ENCODE data around the gene LINC01488. TPM values are rescaled to one million over a fixed set of nuclear protein-coding genes. Genes with fewer than 3 reads are reported as not detected.

LINC01488 gene
- total RNA-seq, 1 experiment from 2014 or later: not detected

DNA sequence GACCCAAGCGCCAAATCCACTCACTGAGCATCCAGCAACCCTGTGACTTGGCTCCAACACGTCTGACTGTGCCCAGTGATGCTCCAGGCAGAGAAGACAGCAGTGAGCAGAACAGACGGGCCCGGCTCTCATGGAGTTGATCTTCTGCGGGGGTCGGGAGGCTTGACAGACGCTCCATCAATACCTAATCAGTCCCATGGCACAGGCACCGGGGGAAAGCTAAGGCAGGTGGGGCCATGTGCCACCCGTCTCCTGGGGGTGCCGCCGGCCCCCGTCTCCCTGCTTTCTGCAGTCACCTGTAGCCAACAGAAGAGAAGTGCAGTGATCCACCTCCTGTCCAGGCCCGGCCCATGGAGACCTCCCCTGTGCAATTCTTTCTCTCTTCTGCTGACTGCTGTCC lies 47.5 kb downstream of the LINC01488 start:
- DNase-seq (ENCODE audit: low read depth): no peak

DNA sequence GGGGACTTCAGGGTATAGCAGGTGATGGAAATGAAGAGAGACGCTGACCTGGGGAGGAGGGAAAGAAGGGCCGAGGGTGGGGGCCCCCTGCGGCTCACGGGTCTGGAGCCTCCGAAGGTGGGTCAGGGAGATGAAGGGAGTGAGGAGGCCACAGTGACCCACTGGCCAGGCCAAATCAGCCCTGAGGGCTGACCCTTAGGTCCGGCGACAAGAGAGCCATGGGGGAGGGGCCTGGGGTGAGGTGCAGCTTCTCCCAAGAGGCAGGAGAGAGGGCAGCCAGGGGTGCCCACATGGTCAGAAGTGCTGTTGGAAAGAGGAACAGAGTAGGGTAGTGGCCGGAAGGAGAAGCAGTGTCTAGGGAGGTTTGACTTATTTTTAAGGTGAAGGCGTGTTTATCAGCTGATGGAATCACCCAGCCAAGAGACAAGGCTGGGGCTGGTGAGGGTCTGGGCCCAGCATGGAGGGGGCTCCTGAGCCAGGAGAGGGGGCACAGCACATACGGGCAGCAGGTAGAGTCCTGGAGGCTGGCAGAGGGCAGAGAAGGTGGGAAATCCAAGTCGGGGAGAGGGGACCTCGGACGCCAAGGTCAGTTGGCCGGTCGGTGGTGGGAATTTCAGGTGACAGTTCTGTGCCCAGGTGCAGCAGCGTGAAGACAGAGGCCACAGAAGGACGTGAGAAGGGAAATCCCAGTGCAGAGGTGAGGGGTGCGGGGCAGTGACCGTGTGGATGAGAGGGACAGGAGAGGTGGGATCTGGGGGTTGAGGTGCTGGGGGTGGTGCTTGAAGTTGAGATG lies 49.0 kb downstream of the LINC01488 start:
- DNase-seq (ENCODE audit: low read depth): no peak

DNA sequence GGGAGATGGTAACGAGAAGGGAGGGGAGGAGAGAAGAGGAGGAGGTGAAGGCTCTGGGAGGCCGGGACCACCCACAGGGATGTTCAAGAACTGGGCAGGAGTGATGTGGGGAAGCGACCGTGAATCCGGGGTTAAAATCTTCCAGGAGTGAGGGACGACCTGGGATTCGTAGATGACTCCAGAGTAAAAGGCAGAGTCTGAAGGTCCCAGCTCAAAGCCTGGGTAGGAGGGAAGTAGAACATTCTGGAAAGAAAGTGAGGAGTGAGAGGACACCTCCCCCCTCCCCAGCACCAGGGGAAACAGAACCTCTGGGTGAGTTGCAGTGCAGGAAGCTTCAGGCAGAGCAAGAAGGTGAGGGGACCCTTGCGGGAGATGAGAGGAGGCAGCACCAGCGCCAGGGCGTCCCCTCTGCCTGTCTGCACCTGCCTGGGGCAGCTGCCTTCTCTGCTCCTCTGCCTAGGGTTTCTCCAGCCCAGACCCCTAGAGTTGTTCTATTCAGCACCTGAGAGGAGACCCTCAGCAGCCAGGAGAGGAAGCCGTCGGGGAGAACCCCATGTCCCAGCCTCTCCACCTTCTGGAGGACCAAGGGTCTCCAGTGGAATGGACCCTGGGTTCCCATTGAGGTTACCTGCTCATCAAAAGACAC lies 49.7 kb downstream of the LINC01488 start:
- DNase-seq (ENCODE audit: low read depth): no peak

DNA sequence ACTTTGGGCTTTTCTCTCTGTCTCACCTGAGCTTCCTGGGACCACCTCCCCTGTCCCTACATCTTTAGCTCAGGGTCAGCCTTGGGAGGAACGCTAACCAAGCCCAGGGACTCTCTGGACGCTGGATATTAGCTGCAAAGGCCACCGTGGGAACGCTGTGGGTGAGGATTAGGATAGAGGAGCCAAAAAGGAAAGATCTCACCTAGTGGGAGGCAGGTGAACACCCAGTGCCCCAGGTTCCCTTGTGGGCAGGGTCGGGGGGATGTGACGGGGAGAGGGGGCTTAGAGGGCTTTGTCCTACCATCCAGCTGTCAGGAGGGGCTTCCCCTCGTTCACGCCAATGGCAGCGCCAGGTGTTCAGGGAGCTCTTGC lies 50.2 kb downstream of the LINC01488 start:
- no peak for DNase-seq (ENCODE audit: low read depth)

DNA sequence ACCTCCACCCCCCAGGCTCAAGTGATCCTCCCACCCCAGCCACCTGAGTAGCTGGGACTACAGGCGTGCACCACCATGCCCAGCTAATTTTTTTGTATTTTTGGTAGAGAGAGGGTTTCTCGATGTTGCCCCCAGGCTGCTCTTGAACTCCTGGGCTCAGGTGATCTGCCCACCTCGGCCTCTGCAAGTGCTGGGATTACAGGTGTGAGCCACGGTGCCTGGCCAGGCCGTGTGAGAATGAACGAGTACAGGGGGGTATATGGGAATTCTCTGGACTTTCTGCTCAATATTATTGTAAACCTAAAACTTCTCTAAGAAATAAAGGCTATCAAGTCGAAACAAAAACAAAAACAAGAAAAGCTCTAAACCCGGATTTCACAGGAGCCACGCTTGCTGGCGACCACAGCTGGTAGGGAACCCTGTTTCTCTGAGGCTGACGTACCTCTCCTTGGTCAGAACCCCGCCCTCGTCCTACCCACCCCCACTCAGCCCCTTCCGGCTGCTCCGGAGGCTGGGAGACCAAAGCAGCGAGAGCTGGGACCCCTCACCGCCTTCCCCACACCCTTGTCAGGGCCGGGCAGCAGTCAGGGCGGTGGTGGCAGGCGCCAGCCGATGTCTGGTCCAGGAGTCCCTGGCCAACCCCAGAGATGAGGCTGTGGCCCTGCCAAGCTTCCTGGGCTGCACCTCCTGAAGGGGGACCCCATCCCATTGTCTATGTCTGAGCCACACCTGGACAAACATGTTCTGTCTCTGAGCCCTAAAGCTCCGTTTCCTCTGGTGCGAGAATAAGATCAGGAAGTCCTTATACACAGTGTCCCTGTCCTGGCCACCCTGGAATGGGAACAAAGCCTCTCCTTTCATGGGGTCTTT lies 52.1 kb downstream of the LINC01488 start:
- no peak for DNase-seq (ENCODE audit: low read depth)

DNA sequence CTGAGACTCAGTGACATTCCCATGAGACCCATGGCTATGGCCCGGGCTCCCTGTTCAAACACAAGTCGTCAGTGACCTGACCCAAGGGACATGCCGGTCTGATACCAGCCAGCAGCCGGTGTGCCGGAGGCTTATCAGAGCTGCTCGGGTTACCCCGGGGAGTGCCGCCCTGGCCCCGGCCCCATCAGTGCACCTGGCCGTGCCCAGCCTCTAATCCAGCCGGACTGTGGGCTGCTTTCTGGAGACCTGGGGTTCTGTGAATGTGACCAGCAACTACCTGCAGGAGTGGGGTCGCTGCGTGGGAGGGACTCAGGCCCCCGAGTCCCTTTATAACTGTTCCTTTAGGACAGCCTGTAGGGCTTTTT lies 52.7 kb downstream of the LINC01488 start:
- no peak for DNase-seq (ENCODE audit: low read depth)

DNA sequence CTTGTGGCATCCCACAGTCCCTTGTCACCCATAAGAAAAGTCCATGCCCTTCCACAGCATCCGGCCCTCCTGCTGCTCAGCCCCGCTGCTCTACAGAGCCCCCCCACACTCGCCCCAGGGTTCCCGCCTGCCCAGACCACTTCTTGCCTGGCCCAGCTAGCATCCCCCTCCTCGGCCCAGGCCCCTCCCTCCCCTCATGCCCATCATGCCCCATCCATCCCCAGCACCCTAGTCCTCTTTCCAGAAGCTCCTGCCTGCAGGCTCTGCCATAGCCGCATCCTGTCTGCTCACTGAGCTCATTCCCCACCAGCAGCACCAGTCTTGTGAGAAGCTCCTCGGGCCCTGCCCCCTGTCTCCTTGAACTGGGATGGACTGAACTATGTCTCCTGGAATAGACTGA lies 54.4 kb downstream of the LINC01488 start:
- DNase-seq (ENCODE audit: low read depth): no peak

DNA sequence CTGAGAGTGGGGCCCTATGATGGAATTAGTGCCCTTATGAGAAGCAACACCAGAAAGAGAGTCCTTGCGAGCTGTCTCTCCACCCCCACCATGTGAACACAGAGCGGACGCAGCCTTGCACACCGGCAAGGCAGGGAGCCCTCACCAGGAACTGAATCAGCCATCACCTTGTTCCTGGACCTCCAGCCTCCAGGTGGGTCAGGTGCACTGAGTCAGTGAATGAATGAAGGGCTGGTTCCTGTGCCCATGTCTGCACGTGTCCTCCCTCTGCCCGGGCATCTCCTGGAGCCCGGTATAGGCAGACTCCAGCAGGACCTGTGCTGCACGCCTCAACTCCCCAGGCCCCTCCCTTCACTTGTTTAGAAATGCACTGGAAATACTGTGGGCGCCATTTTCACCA lies 54.9 kb downstream of the LINC01488 start:
- DNase-seq (ENCODE audit: low read depth): no peak

DNA sequence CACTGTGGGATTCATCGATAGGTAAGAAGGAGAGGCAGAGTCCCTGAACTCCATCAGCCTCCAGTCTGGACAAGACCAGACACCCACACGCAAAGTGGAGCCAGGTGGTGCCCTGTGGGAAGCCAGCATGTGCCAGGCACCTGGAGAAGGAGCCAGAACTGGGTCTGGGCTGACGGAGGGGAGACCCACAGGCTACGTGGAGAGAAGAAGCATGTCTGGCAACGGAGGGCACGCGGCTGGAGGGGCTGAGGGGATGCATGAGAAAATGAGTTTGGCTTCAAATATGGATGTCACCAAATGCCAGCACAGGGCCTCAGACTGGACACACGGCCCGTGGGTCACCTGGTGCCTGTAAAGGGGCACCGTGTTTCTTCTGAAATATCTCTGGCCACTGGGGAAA lies 55.7 kb downstream of the LINC01488 start:
- DNase-seq (ENCODE audit: low read depth): no peak

DNA sequence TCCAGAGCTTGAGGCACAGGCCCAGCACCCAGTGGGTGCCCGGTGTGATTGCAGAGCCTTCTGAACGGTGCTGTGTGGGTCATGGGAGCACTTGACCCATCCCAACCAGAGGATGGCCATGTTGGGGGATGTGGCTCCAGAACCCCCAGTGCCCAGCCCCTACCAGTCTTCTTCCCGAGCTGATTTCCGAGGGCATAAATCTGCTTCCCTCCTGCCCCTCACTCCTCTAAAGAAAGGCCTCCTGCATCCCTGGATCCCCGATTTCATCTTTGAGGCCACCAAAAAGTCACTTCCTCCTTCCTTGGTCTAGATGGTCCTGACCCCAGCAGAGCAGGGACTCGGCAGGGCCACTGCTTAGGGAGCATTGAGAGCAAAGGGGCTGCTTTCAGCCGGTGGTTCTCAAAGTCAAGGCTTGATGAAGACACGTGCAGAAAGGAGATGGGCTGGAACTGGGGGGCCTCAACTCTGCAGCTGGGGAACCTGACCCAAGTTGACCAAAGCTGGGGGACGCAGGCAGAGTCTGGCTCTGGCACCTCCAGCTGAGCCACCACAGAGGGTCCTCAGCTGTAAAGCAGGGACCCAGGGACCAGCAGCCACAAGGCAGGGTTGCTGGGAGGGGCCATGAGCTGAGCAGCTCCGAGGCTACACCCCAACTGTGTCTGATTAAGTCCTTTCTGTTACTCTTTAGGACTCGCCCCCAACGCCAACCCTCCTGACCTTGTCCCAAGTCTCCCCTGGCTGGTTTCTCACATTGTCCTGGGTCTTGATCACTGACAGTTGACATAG lies 56.6 kb downstream of the LINC01488 start:
- DNase-seq (ENCODE audit: low read depth): no peak

DNA sequence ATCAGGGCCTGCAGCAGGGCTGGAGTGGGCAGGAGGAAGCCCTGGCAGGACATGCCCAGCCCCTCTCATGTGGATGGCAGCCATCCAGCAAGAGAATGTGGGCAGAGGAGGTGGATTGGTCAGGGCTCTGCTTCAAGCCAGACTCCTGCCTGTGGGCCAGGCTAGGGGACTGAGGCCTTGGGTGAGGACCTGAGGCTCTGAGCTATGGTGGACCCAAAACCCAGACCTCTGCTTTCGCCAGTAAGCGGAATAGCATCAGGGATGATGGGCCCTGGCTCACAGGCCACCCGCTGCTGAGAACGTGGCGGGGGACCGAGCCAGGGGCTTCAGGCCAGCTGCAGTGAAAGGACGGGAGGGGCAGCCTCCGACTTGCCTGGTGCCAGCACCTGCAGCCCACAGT lies 57.4 kb downstream of the LINC01488 start:
- no peak for DNase-seq (ENCODE audit: low read depth)

DNA sequence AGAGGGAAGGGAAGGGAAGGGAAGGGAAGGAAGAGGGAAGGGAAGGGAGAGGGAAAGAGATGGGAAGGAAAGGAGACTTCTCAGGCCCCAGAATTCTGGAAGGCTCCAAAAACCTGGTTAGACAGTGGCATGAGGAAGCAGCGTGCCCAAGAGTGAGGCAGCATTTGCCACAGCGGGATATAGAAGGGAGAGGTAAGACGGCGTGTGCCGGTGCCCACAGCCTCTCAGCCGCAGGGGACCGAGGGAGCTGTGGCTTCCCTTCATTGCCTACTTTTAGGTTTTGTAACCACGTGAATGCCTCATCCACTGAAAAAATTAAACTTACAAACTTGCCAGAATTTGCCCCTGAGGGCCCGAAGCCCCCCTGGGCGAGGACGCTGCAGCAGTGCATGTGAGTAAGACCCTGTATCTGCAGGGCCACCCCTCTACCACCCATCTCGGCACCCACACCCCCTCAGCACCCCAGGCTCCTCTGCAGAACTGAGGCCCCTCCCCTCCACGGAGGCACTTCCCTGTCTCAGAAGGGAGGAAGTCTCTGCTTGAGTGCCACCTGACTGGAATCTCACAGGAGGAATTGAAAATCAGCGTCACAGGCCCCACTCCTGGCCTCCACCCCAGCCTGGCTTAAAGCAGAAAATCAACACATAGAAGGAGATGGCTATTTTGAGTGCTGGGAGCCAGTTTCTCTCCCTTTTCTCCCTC lies 58.1 kb downstream of the LINC01488 start:
- DNase-seq (ENCODE audit: low read depth): no peak

DNA sequence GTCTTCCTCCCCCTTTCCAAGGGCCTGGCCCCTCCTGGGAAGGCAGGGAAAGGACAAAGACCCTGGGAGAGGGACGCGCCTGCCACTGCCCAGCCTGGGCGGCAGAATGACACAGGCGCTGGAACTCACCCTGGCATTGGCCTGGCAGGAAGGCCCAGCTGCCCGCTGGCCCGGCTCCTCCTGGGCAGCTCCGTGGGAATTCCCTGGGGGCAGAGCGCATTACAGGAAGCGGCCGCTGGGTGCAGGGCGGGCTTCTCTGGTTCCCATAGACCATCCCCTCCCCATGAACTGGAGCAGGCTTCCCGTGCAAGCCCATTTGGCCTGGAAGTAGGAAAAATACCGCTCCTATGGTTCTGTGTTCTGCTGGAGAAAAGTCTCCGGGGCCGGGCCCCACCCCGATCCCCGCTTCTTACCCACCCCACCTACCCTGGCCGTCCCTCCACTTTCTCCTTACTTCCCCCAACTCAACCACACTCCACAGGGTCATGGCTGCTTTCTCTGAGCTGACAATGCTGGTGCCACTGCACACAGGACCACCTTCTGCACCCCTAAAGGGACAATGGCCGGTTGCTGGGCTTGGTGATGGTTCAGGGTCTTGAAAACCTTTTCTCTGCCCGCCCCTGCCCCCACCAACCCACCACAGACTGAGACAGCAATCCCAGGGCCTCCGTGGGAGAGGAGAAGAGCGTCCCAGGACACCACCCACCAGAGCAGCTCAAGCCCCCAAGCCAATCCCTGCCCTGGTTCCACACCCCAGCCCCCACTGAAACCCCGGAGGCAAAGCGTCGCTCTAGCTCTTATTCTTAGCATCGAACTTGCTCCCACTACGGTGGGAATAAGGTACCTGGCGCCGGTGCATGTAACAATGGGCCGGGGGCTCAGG lies 58.9 kb downstream of the LINC01488 start:
- peak; percentile 35 for DNase-seq (ENCODE audit: low read depth)

DNA sequence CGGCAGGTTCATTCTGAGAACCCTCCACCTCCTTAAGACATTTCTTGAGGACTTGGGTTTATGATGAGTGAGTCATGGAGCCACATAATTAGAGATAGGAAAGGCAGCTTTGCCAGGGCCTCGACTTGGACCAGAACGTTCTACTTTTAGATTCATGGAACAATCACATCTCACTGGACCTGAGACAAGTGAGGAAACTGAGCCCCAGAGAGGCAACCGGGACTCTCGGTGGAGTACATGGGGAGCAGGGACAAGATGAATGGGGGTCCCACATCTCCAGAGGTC lies 59.5 kb downstream of the LINC01488 start:
- no peak for DNase-seq (ENCODE audit: low read depth)

DNA sequence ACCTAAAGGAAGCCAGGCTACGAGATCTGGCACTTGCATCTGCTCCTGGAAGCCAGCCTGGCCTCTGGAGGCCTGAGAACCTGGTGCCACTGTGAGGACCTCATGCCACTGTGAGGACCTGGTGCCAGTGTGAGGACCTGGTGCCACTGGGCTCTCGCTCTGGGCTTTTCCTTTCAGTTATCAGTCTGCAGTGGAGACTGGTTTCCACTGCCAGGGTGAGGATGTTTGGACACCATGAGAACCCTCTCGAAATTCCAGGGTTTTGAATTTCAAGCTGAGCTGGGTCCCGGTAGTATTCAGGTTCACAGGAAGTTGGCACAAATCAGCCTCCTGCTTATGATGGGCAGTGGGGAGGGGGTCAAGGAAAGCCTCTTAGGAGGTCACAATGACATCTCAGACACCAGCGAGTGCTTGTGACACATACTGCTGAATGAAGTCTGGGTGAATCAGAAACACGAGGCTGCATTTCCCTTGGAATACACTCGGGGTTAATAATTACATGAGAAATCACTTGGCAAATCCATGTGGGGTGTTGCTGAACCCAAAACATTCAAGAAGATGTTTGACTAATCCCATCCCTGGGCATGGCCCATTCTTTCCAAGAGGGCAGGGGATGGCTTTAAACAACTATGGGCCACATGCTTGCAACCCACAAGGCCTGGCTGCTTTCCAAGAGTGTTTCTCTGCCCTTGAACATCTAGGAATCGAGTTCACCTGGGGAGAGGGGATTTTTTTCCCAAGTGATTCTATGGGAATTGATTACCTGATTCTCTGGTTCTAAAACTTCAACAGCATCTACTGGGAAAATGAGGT lies 60.2 kb downstream of the LINC01488 start:
- DNase-seq (ENCODE audit: low read depth): peak; percentile 32

DNA sequence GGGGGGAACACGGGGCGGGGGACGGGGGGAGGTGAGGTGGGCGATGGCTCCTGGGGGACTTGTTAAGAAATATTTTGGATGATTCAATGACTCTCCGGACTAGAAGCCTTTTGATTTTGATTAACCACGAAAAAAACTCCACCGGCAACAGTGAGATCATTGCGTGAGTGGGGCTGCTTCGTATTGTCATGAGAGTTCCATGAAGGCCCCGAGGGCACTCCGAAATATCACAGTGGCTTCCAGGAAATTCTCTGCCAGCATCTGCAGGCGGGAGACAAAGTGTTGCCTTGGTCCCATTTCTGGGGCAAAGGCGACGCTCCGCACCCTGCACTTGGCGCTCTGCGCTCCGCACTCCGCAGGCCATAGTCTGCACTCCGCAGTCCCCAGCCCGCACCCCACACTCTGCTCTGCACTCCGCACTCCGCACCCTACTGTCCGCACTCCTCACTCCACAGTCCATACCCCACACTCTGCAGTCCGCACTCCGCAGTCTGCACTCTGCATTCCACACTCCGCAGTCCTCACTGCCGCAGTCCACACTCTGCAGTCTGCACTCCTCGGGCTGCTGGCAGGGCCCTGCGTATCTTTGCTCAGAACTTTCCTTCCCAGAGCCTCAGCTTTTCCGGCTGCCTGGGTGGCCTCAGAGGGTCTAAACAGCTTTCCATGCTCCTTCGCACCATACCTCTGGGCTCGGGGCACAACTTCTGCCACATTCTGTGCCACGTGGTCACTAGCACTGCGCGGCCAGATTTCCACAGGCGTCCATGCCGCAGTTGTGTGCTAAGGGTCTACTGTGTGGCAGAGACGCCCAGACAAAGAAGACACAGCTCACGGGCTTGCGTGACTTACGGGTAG lies 61.1 kb downstream of the LINC01488 start:
- no peak for DNase-seq (ENCODE audit: low read depth)

Data from Daoy (cell line).